SK-N-SH (cell line): Measurements from ENCODE around the gene GAS7. TPM values are rescaled to one million over a fixed set of nuclear protein-coding genes. Genes with fewer than 3 reads are reported as not detected.

Source experiments
- CTCF ChIA-PET: fragments of 300-600, 350-600 bp; formaldehyde crosslinking; extraction: SDS; loops from one replicate; lab custom pipeline; 2021; lab: Yijun Ruan, JAX
- POLR2A ChIA-PET: fragments of 350-600 bp; sonication (Branson Sonifier 250); formaldehyde crosslinking; extraction: SDS; loops from one replicate; lab custom pipeline; 2020; ENCODE audit warnings: antibody characterized with exemption, inconsistent platforms; lab: Yijun Ruan, JAX
- DNase-seq: peaks from one replicate; pipeline ENCODE4 v3.0.0; 2012
- H2AFZ ChIP-seq: fragments of 200-600 bp; sonication (generic); 2 replicates; pipeline ENCODE4 v1.8.1; 2016; ENCODE audit warnings: antibody characterized with exemption, mild to moderate bottlenecking, low read depth
- H3F3A ChIP-seq: fragments of 200-600 bp; sonication (generic); replicated peaks from 2 replicates; pipeline ENCODE3; 2016; ENCODE audit warnings: antibody characterized with exemption, mild to moderate bottlenecking; ENCODE audit not compliant: insufficient read depth
- H3K27ac ChIP-seq, 2 experiments: fragments of 200-500 bp in 1 of 2; fragments of 200-600 bp in 1 of 2; sonication (Bioruptor generic) in 1 of 2; sonication (generic), shearing (Covaris generic) in 1 of 2; 2 replicates each; pipeline versions ENCODE4 v1.5.1 to v1.6.1; 2014 to 2016; ENCODE audit warnings: low read depth in 2 of 2, inconsistent platforms in 1 of 2, low read length in 1 of 2, mild to moderate bottlenecking in 1 of 2, mixed read lengths in 1 of 2
- H3K27me3 ChIP-seq: fragments of 200-600 bp; sonication (generic), shearing (Covaris generic); 2 replicates; pipeline ENCODE4 v1.6.1; 2016; ENCODE audit warnings: mixed run types; ENCODE audit not compliant: insufficient read depth
- H3K36me3 ChIP-seq, 2 experiments: fragments of 200-500 bp in 1 of 2; fragments of 200-600 bp in 1 of 2; sonication (Bioruptor generic) in 1 of 2; sonication (generic) in 1 of 2; replicated peaks in 1 of 2; 2 replicates each; pipeline versions ENCODE3 to v1.5.1; 2014 to 2016; ENCODE audit warnings: low read length in 1 of 2, mild to moderate bottlenecking in 1 of 2; ENCODE audit not compliant: insufficient read depth in 2 of 2, control insufficient read depth in 1 of 2
- H3K4me1 ChIP-seq, 2 experiments: fragments of 200-500 bp in 1 of 2; fragments of 200-600 bp in 1 of 2; sonication (Bioruptor generic) in 1 of 2; sonication (generic), shearing (Covaris generic) in 1 of 2; 2 replicates each; pipeline versions ENCODE4 v1.5.1 to v1.6.1; 2014 to 2016; ENCODE audit warnings: low read depth in 1 of 2, low read length in 1 of 2, mixed run types in 1 of 2; ENCODE audit not compliant: insufficient read depth in 2 of 2, control insufficient read depth in 1 of 2
- H3K4me2 ChIP-seq: fragments of 200-600 bp; sonication (generic), shearing (Covaris generic); 2 replicates; pipeline ENCODE4 v1.6.1; 2017; ENCODE audit warnings: mixed run types
- H3K4me3 ChIP-seq, 2 experiments: fragments of 200-500 bp in 1 of 2; fragments of 200-600 bp in 1 of 2; sonication (Bioruptor generic) in 1 of 2; sonication (generic), shearing (Covaris generic) in 1 of 2; 2 replicates each; pipeline versions ENCODE4 v1.5.1 to v1.8.1; 2014 to 2016; ENCODE audit warnings: low read depth in 2 of 2, inconsistent platforms in 1 of 2, low read length in 1 of 2, mild to moderate bottlenecking in 1 of 2, mixed read lengths in 1 of 2, moderate library complexity in 1 of 2
- H3K79me2 ChIP-seq: fragments of 200-600 bp; sonication (generic); 2 replicates; pipeline ENCODE4 v1.8.1; 2017; ENCODE audit warnings: mild to moderate bottlenecking; ENCODE audit not compliant: insufficient read depth
- H3K9ac ChIP-seq: fragments of 200-600 bp; sonication (generic); 2 replicates; pipeline ENCODE4 v1.6.1; 2017; ENCODE audit warnings: mixed run types
- H3K9me2 ChIP-seq: fragments of 200-600 bp; sonication (generic); 2 replicates; pipeline ENCODE4 v1.6.1; 2017; ENCODE audit warnings: mixed run types
- H3K9me3 ChIP-seq: fragments of 200-600 bp; sonication (generic); 2 replicates; pipeline ENCODE4 v1.6.1; 2017; ENCODE audit warnings: mixed run types, mild to moderate bottlenecking, moderate library complexity
- H4K20me1 ChIP-seq: fragments of 200-600 bp; sonication (generic); 2 replicates; pipeline ENCODE4 v1.6.1; 2017; ENCODE audit warnings: mild to moderate bottlenecking, mixed run types; ENCODE audit not compliant: insufficient read depth
- CHD2 ChIP-seq: fragments of 150-350 bp; IDR thresholded peaks from 2 replicates; pipeline ENCODE4 v1.6.1; 2018; ENCODE audit warnings: low read length; ENCODE audit not compliant: partially characterized antibody
- ELF1 ChIP-seq: IDR thresholded peaks from 2 replicates; pipeline ENCODE4 v1.4.0; 2012
- EP300 ChIP-seq, 2 experiments: IDR thresholded peaks; 2 replicates each; pipeline versions ENCODE4 v1.4.0 to v1.6.1; 2012; ENCODE audit warnings: borderline replicate concordance in 1 of 2, low read depth in 1 of 2, low read length in 1 of 2
- FOXJ3 ChIP-seq: sonication (generic); formaldehyde crosslinking; IDR thresholded peaks from 2 replicates; pipeline ENCODE4 v1.5.1; 2020; ENCODE audit warnings: mild to moderate bottlenecking, missing genetic modification reagents
- FOXM1 ChIP-seq: IDR thresholded peaks from 2 replicates; pipeline ENCODE4 v1.4.0; 2012; ENCODE audit warnings: low read depth, mild to moderate bottlenecking
- GABPA ChIP-seq: IDR thresholded peaks from 2 replicates; pipeline ENCODE4 v1.4.0; 2012; ENCODE audit warnings: low read depth, mild to moderate bottlenecking
- JUND ChIP-seq: IDR thresholded peaks from 2 replicates; pipeline ENCODE4 v1.4.0; 2012
- MEF2A ChIP-seq: IDR thresholded peaks from 2 replicates; pipeline ENCODE4 v1.4.0; 2012; ENCODE audit warnings: low read depth, borderline replicate concordance
- NRF1 ChIP-seq: IDR thresholded peaks from 2 replicates; pipeline ENCODE4 v1.6.1; 2012; ENCODE audit warnings: low read depth, mild to moderate bottlenecking, low read length
- POLR2AphosphoS5 ChIP-seq: IDR thresholded peaks from 2 replicates; pipeline ENCODE4 v1.6.1; 2012; ENCODE audit warnings: low read depth, low read length
- RCOR1 ChIP-seq: fragments of 150-350 bp; IDR thresholded peaks from 2 replicates; pipeline ENCODE4 v1.6.1; 2017; ENCODE audit warnings: antibody characterized with exemption, low read length
- RFX5 ChIP-seq: IDR thresholded peaks from 2 replicates; pipeline ENCODE4 v1.6.1; 2012; ENCODE audit warnings: mild to moderate bottlenecking, improper control_type of control experiment, low read length
- SIN3A ChIP-seq: IDR thresholded peaks from 2 replicates; pipeline ENCODE4 v1.6.1; 2012; ENCODE audit warnings: low read depth, mild to moderate bottlenecking, low read length, moderate library complexity, borderline replicate concordance
- SMC3 ChIP-seq: IDR thresholded peaks from 2 replicates; pipeline ENCODE4 v1.6.1; 2012; ENCODE audit warnings: low read depth, low read length, improper control_type of control experiment
- TAF1 ChIP-seq: IDR thresholded peaks from 2 replicates; pipeline ENCODE4 v1.6.1; 2012; ENCODE audit warnings: low read depth, mild to moderate bottlenecking, low read length, moderate library complexity, borderline replicate concordance
- TCF12 ChIP-seq: IDR thresholded peaks from 2 replicates; pipeline ENCODE4 v1.4.0; 2012
- TEAD4 ChIP-seq: IDR thresholded peaks from 2 replicates; pipeline ENCODE4 v1.4.0; 2012; ENCODE audit warnings: mild to moderate bottlenecking, borderline replicate concordance; ENCODE audit not compliant: insufficient read depth
- WGBS: methylation state at CpG from one replicate; pipeline ENCODE4 v1.1.6; 2017; ENCODE audit warnings: low lambda C conversion rate; 5-methylcytosine and 5-hydroxymethylcytosine counted together
- polyA plus RNA-seq, 3 experiments: library from polyadenylated mRNA; depleted of rRNA; stranded (reverse); fragments of >200 nt; gene quantifications; 2 replicates each; pipeline ENCODE4 v1.2.3, GENCODE V29; 2012
- TF ChIP-seq, protein P1 (sequence below): IDR thresholded peaks from 2 replicates; pipeline ENCODE4 v1.4.0; 2012; ENCODE audit warnings: low read depth, borderline replicate concordance
- TF ChIP-seq, protein P2 (sequence below): IDR thresholded peaks from 2 replicates; pipeline ENCODE4 v1.6.1; 2012; ENCODE audit warnings: mild to moderate bottlenecking, low read depth, low read length, moderate library complexity

GAS7 gene
- polyA plus RNA-seq, 1 of the 3 experiments (the other 2 are of a cell fraction), result 0.12 TPM

DNA sequence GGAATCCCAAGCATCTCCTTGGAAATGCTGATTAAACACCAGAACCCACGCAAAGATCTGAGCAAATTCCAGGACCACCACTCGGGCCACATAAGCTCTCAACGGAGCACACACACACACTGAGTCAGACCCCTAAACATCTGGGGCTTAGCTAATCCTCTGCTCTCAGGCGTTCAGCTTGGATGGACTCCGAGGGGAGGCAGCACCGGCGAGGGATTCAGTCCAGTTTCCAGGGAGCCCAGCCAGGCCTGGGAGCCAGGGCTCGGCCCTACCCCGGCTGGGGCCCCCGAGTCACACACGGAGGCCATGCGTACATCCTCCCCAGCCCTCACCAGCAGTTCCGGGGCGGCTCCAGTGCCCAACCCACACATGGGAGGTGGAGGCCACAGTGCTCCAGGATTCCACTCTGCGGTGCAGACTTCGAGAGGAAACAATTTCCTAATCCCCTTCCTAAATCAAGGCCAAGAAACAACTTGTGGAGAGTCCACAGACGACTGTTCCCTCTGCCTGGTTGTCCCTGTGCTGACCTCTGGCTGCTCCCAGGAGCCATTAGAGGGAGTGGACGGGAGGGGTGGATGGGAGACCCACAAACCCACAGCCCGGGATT, 70.5 kb downstream of the GAS7 start (continued):
- TF ChIP-seq JUND, result no peak

DNA sequence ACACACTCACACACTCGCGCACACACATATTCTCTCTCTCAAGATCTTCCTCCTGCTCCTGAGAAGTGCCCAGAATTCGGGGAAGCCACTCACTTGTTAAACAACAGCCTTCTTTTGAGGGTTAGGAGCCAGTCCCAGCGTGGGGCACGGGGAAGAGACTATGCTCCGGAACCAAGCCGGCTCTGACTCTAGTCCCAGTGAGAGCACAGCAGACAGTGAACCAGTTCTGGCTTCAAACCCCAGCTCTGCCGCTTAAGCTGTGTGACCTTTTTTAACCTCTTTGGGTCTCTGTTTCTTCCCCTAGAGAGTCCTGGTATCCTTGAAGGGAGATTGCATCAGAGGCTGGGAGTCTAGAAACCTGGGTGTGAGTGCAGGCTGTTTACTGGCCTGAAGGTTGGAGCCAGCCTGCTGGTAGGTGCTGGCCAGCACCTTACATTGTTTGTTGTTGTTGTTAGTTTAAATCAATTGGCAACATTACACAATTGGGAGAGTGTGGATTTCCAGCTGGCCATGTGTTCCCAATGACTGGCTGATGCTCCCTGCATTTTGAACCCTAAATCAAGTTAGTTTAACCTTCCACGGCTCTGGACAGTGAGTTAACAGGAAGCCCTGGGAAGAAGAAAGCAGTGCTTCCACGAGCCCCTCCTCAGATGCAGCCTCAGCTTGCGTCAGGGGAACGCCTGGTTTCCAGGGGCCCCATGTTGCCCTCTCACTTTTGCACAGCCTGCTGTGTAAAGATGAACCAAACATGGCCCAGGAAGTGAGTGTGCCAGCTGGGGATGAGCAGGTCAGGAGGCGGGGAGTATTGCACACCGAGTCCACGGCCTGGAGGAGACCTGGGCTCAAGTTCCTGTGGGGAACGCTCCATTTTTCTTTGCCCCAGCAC, 71.5 kb downstream of the GAS7 start:
- Histone ChIP-seq H3K9me3 (no peaks in the 10 kb centered on the region), H3K4me2 (no peak overlapping the region), H3K9me2 (no peaks in the 10 kb centered on the region), H3K27ac (peak overlapping the region in 1 of 2 experiments; percentile 7; a peak in 1 of 4 replicates), H4K20me1 (no peaks in the 10 kb centered on the region), H3F3A (no peaks in the 10 kb centered on the region), H3K27me3 (no peaks in the 10 kb centered on the region), H3K79me2 (no peaks in the 10 kb centered on the region), H3K4me3 (no peak overlapping the region), H3K4me1 (peaks cover 0 to 18% of the 10 kb centered on the region in 2 experiments; a peak in 1 of 4 replicates), H2AFZ (no peak overlapping the region), H3K36me3 (no peaks in the 10 kb centered on the region), H3K9ac (no peak overlapping the region)
- TF ChIP-seq, protein P1, sequence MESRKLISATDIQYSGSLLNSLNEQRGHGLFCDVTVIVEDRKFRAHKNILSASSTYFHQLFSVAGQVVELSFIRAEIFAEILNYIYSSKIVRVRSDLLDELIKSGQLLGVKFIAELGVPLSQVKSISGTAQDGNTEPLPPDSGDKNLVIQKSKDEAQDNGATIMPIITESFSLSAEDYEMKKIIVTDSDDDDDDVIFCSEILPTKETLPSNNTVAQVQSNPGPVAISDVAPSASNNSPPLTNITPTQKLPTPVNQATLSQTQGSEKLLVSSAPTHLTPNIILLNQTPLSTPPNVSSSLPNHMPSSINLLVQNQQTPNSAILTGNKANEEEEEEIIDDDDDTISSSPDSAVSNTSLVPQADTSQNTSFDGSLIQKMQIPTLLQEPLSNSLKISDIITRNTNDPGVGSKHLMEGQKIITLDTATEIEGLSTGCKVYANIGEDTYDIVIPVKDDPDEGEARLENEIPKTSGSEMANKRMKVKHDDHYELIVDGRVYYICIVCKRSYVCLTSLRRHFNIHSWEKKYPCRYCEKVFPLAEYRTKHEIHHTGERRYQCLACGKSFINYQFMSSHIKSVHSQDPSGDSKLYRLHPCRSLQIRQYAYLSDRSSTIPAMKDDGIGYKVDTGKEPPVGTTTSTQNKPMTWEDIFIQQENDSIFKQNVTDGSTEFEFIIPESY, result no peak
- TF ChIP-seq TEAD4 (no peak), RFX5 (no peak), EP300 (IDR thresholded peaks at IDR 0.05; ENCODE audit: borderline replicate concordance in 1 of 2, low read depth in 1 of 2, low read length in 1 of 2) (no peak), RCOR1 (no peak)
- 46% methylated on average over 14 of the region's 16 CpGs for WGBS
- CTCF ChIA-PET, result no interaction called here
- peak; percentile 63 for DNase-seq
- POLR2A ChIA-PET, result no interaction called here

DNA sequence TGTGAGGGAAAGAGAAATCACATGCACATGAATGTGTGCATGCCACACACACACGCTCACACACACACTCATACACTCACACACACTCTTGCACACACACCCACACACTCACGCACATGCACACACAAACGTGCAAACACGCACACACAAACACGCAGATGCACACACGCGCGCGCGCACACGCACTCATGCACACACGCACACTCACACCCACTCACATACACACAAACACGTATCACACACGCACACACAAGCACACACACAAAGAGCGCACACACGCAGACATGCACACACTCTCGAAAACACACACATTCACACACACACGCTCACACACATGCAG, 72.2 kb downstream of the GAS7 start:
- Histone ChIP-seq H3K27ac (no peak overlapping the region), H3K79me2 (no peaks in the 10 kb centered on the region), H2AFZ (no peak overlapping the region), H3K9ac (no peak overlapping the region), H3K9me3 (no peaks in the 10 kb centered on the region), H4K20me1 (no peaks in the 10 kb centered on the region), H3K9me2 (no peaks in the 10 kb centered on the region), H3K4me2 (no peak overlapping the region), H3F3A (no peaks in the 10 kb centered on the region), H3K4me3 (no peak overlapping the region), H3K4me1 (peaks cover 0 to 18% of the 10 kb centered on the region in 2 experiments; a peak in 1 of 4 replicates), H3K27me3 (no peaks in the 10 kb centered on the region), H3K36me3 (no peaks in the 10 kb centered on the region)
- DNase-seq, result no peak
- WGBS, result 79% methylated on average over 18 of the region's 18 CpGs
- ChIA-PET POLR2A (no interaction called here), CTCF (no interaction called here)
- TF ChIP-seq, protein P2, sequence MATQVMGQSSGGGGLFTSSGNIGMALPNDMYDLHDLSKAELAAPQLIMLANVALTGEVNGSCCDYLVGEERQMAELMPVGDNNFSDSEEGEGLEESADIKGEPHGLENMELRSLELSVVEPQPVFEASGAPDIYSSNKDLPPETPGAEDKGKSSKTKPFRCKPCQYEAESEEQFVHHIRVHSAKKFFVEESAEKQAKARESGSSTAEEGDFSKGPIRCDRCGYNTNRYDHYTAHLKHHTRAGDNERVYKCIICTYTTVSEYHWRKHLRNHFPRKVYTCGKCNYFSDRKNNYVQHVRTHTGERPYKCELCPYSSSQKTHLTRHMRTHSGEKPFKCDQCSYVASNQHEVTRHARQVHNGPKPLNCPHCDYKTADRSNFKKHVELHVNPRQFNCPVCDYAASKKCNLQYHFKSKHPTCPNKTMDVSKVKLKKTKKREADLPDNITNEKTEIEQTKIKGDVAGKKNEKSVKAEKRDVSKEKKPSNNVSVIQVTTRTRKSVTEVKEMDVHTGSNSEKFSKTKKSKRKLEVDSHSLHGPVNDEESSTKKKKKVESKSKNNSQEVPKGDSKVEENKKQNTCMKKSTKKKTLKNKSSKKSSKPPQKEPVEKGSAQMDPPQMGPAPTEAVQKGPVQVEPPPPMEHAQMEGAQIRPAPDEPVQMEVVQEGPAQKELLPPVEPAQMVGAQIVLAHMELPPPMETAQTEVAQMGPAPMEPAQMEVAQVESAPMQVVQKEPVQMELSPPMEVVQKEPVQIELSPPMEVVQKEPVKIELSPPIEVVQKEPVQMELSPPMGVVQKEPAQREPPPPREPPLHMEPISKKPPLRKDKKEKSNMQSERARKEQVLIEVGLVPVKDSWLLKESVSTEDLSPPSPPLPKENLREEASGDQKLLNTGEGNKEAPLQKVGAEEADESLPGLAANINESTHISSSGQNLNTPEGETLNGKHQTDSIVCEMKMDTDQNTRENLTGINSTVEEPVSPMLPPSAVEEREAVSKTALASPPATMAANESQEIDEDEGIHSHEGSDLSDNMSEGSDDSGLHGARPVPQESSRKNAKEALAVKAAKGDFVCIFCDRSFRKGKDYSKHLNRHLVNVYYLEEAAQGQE, result no peak
- TF ChIP-seq RCOR1 (no peak), FOXM1 (no peak), EP300 (IDR thresholded peaks at IDR 0.05; ENCODE audit: borderline replicate concordance in 1 of 2, low read depth in 1 of 2, low read length in 1 of 2) (no peak), NRF1 (no peak), FOXJ3 (CRISPR knock-in tag) (no peak), GABPA (no peak), POLR2AphosphoS5 (no peak), ELF1 (no peak), SMC3 (no peak), TAF1 (no peak), SIN3A (no peak), MEF2A (no peak), TCF12 (no peak), CHD2 (no peak)
